T47D (cell line): Measurements from ENCODE around the gene B3GNT7.

Experiments
- DNase-seq, 2 experiments: peaks; one replicate each; pipeline versions ENCODE4 v3.0.0 to v3.0.0-alpha.2; 2011 to 2012; ENCODE audit warnings: low read depth in 1 of 2, low spot score in 1 of 2
- JUND ChIP-seq: IDR thresholded peaks from 2 replicates; pipeline ENCODE4 v1.6.1; 2012; ENCODE audit warnings: low read depth
- in situ Hi-C: cut with HindIII; loops from 2 replicates; pipeline ENCODE4 v1.10.0; 2016; ENCODE audit warnings: low sequenced_read_pairs, low pct_unique_long_range_greater_than_20kb

The B3GNT7 gene

GRCh38 chr2:231409776-231410175 is 14.3 kb downstream of the B3GNT7 start:
- no peak for DNase-seq
- in situ Hi-C loops, result no loop called here
- TF ChIP-seq JUND, result no peak

- in situ Hi-C loops, result no loop called here
- TF ChIP-seq JUND, result no peak
- DNase-seq, result no peak
Measured at GRCh38 chr2:231410293-231411004, 14.9 kb downstream of the B3GNT7 start.

GRCh38 chr2:231411237-231411636 is 15.7 kb downstream of the B3GNT7 start:
- no peak for TF ChIP-seq JUND
- in situ Hi-C loops, result no loop called here
- peak in 1 of 2 experiments; percentile 33 for DNase-seq

GRCh38 chr2:231411831-231412617 is 16.5 kb downstream of the B3GNT7 start:
- no peak for TF ChIP-seq JUND
- DNase-seq, result peak in 1 of 2 experiments; percentile 75
- in situ Hi-C loops, result no loop called here

- TF ChIP-seq JUND, result no peak
- in situ Hi-C loops, result no loop called here
- no peak for DNase-seq
Measured at GRCh38 chr2:231412618-231412963, 17.1 kb downstream of the B3GNT7 start.

GRCh38 chr2:231413456-231413855 is 17.9 kb downstream of the B3GNT7 start:
- in situ Hi-C loops, result no loop called here

GRCh38 chr2:231413921-231414476 is 18.5 kb downstream of the B3GNT7 start:
- no peak for DNase-seq
- no peak for TF ChIP-seq JUND
- in situ Hi-C loops, result no loop called here

More at GRCh38 chr2:231413456-231413855, 17.9 kb downstream of the B3GNT7 start:
- no peak for DNase-seq
- no peak for TF ChIP-seq JUND

GRCh38 chr2:231415029-231415428 is 19.5 kb downstream of the B3GNT7 start:
- TF ChIP-seq JUND, result no peak
- no peak for DNase-seq
- in situ Hi-C loops, result no loop called here

GRCh38 chr2:231418820-231419640 is 23.5 kb downstream of the B3GNT7 start:
- TF ChIP-seq JUND, result no peak
- DNase-seq, result no peak
- in situ Hi-C loops, result no loop called here

- no peak for TF ChIP-seq JUND
- peak in 1 of 2 experiments; percentile 13 for DNase-seq
- in situ Hi-C loops, result no loop called here
Measured at GRCh38 chr2:231421051-231421580, 25.6 kb downstream of the B3GNT7 start.

- no peak for TF ChIP-seq JUND
- in situ Hi-C loops, result no loop called here
- DNase-seq, result no peak
Measured at GRCh38 chr2:231422056-231422455, 26.5 kb downstream of the B3GNT7 start.

GRCh38 chr2:231423176-231423575 is 27.7 kb downstream of the B3GNT7 start:
- TF ChIP-seq JUND, result no peak
- in situ Hi-C loops, result no loop called here
- DNase-seq, result no peak
